ENCODE results near the gene GALR3.

- TF ChIP-seq, protein P1, sequence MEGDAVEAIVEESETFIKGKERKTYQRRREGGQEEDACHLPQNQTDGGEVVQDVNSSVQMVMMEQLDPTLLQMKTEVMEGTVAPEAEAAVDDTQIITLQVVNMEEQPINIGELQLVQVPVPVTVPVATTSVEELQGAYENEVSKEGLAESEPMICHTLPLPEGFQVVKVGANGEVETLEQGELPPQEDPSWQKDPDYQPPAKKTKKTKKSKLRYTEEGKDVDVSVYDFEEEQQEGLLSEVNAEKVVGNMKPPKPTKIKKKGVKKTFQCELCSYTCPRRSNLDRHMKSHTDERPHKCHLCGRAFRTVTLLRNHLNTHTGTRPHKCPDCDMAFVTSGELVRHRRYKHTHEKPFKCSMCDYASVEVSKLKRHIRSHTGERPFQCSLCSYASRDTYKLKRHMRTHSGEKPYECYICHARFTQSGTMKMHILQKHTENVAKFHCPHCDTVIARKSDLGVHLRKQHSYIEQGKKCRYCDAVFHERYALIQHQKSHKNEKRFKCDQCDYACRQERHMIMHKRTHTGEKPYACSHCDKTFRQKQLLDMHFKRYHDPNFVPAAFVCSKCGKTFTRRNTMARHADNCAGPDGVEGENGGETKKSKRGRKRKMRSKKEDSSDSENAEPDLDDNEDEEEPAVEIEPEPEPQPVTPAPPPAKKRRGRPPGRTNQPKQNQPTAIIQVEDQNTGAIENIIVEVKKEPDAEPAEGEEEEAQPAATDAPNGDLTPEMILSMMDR (conservative IDR thresholded peaks at IDR 0.05; ENCODE audit: low read length), result no peak
- no peak for TF ChIP-seq EZH2phosphoT487 (IDR thresholded peaks at IDR 0.05; ENCODE audit: borderline replicate concordance)
These were observed 17.3 kb upstream of the GALR3 start for GRCh38 chr22:37805810-37806277.
